Measurements from ENCODE around the gene CSF3R. TPM values are rescaled to one million over a fixed set of nuclear protein-coding genes. Genes with fewer than 3 reads are reported as not detected.
"Not testable (repeated sequence)": the region's sequence is repeated elsewhere in the genome, so short reads cannot be mapped to it uniquely, and the experiment has no call there.

CSF3R gene
- total RNA-seq, 3 donors from 2014 or later (not counting 1 experiment from before 2014, with no cell fraction given) = 5.7 to 74.9 (median 11.7) TPM

DNA sequence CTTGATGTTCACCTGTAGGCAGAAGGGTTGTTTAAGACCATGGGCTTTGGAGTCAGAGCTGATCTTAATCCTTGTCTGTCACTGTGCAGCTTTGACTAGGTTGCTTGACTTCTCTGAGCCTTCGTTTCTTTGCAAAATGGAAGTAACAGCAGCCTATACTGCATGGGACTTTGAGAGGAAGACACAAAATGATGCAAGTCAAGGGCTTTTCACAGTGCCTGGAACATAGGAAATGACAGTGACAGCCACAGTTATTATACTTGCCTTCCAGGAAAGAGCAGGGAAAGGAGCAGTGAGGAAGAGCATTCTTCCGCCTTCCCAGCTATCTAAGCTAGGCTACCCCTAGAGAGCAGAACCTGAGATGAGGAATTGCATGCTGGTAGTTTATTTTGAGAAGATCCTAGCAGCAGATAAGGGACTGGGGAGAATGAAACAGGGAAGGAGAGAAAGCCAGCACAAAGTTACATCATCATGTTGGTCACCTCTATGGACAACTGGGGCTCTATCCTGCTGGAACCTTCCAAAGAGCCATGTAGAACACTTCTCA lies 3.1 kb downstream of the CSF3R start:
- Mint-ChIP-seq H3K4me1 (peaks cover 7 to 10% of the 10 kb centered on the region in 2 donors), H3K36me3 (no peaks in the 10 kb centered on the region), H3K4me3 (no peak overlapping the region), H3K27me3 (ENCODE audit: low read depth in 2 of 2) (peaks cover 8 to 19% of the 10 kb centered on the region in 2 donors), H3K27ac (no peak overlapping the region), H3K9me3 (no peaks in the 10 kb centered on the region)
- Histone ChIP-seq H3K4me1 (ENCODE audit: control insufficient read depth, insufficient read depth, low read length) (peaks cover 15% of the 10 kb centered on the region), H3K36me3 (ENCODE audit: control insufficient read depth, insufficient read depth, low read length) (no peaks in the 10 kb centered on the region), H3K27me3 (ENCODE audit: control insufficient read depth, insufficient read depth, low read length) (no peaks in the 10 kb centered on the region), H3K9me3 (ENCODE audit: control insufficient read depth, insufficient read depth, low read length) (no peaks in the 10 kb centered on the region), H3K27ac (ENCODE audit: low read length) (no peak overlapping the region), H3K4me3 (ENCODE audit: low read length) (no peak overlapping the region)
- ATAC-seq = no peak
- DNase-seq = no peak
- intact Hi-C loops (cut with micrococcal nuclease) = no loop called here
- TF ChIP-seq, protein P1, sequence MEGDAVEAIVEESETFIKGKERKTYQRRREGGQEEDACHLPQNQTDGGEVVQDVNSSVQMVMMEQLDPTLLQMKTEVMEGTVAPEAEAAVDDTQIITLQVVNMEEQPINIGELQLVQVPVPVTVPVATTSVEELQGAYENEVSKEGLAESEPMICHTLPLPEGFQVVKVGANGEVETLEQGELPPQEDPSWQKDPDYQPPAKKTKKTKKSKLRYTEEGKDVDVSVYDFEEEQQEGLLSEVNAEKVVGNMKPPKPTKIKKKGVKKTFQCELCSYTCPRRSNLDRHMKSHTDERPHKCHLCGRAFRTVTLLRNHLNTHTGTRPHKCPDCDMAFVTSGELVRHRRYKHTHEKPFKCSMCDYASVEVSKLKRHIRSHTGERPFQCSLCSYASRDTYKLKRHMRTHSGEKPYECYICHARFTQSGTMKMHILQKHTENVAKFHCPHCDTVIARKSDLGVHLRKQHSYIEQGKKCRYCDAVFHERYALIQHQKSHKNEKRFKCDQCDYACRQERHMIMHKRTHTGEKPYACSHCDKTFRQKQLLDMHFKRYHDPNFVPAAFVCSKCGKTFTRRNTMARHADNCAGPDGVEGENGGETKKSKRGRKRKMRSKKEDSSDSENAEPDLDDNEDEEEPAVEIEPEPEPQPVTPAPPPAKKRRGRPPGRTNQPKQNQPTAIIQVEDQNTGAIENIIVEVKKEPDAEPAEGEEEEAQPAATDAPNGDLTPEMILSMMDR (IDR thresholded peaks at IDR 0.05) = no peak
- WGBS (ENCODE audit: insufficient coverage) = 94% methylated on average over 2 of the region's 2 CpGs

DNA sequence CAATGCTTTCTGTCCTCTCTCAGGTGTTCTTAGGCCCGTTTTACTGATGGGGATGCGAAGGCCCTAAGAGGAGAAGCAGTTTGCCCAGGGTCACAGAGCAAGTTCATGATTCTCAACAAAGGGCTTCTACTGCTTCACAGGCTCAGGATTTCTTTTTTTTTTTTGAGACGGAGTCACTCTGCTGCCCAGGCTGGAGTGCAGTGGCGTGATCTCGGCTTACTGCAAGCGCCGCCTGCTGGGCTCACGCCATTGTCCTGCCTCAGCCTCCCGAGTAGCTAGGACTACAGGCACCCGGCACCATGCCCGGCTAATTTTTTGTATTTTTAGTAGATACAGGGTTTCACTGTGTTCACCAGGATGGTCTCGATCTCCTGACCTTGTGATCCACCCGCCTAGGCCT lies 5.1 kb downstream of the CSF3R start:
- H3K27me3 ChIP-seq (ENCODE audit: control insufficient read depth, insufficient read depth, low read length); H3K4me3 Mint-ChIP-seq; intact Hi-C loops (cut with micrococcal nuclease): not testable (repeated sequence)

DNA sequence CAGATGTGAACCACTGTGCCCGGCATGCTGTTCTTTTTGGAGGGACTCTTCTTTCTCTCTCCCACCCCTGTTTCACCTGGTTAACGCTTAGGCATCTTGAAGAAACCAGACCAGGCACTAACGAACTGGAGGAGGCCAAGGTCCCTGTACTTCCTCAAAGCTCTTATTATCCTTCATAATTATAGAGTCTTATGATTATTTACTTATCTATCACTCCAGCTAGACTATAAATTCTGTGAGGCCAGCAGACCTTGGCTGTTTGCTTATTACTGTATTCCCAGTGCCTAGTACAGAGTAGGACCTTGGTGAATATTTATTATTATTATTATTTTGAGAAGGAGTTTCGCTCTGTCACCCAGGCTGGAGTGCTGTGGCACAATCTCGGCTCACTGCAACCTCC lies 5.8 kb downstream of the CSF3R start:
- no peaks in the 10 kb centered on the region for H3K36me3 ChIP-seq (ENCODE audit: control insufficient read depth, insufficient read depth, low read length)
- peaks cover 4 to 14% of the 10 kb centered on the region in 2 donors for H3K27me3 Mint-ChIP-seq (ENCODE audit: low read depth in 2 of 2)
- no peak overlapping the region for H3K27ac ChIP-seq (ENCODE audit: low read length)
- no peaks in the 10 kb centered on the region for H3K36me3 Mint-ChIP-seq
- no peaks in the 10 kb centered on the region for H3K9me3 ChIP-seq (ENCODE audit: control insufficient read depth, insufficient read depth, low read length)
- H3K9me3 Mint-ChIP-seq = no peaks in the 10 kb centered on the region
- no peak for ATAC-seq
- H3K4me3 ChIP-seq (ENCODE audit: low read length) = no peak overlapping the region
- peaks cover 3 to 4% of the 10 kb centered on the region in 2 donors for H3K4me1 Mint-ChIP-seq
- DNase-seq = no peak
- no peaks in the 10 kb centered on the region for H3K27me3 ChIP-seq (ENCODE audit: control insufficient read depth, insufficient read depth, low read length)
- no peak overlapping the region for H3K27ac Mint-ChIP-seq
- TF ChIP-seq, protein P1 (IDR thresholded peaks at IDR 0.05) = no peak
- H3K4me3 Mint-ChIP-seq = no peak overlapping the region
- intact Hi-C loops (cut with micrococcal nuclease) = no loop called here
- peaks cover 6% of the 10 kb centered on the region for H3K4me1 ChIP-seq (ENCODE audit: control insufficient read depth, insufficient read depth, low read length)
- WGBS (ENCODE audit: insufficient coverage) = 97% methylated on average over 4 of the region's 5 CpGs

More for the DNA sequence above, 5.1 kb downstream of the CSF3R start:
- H3K4me3 ChIP-seq (ENCODE audit: low read length); H3K9me3 ChIP-seq (ENCODE audit: control insufficient read depth, insufficient read depth, low read length); ATAC-seq; H3K27ac ChIP-seq (ENCODE audit: low read length); H3K9me3 Mint-ChIP-seq; H3K36me3 Mint-ChIP-seq; H3K4me1 Mint-ChIP-seq; DNase-seq; H3K36me3 ChIP-seq (ENCODE audit: control insufficient read depth, insufficient read depth, low read length); H3K27ac Mint-ChIP-seq: not testable (repeated sequence)
- H3K27me3 Mint-ChIP-seq (ENCODE audit: low read depth in 2 of 2) = peaks cover 8 to 19% of the 10 kb centered on the region in 2 donors
- peaks cover 11% of the 10 kb centered on the region for H3K4me1 ChIP-seq (ENCODE audit: control insufficient read depth, insufficient read depth, low read length)
- WGBS (ENCODE audit: insufficient coverage) = 94% methylated on average over 13 of the region's 13 CpGs

DNA sequence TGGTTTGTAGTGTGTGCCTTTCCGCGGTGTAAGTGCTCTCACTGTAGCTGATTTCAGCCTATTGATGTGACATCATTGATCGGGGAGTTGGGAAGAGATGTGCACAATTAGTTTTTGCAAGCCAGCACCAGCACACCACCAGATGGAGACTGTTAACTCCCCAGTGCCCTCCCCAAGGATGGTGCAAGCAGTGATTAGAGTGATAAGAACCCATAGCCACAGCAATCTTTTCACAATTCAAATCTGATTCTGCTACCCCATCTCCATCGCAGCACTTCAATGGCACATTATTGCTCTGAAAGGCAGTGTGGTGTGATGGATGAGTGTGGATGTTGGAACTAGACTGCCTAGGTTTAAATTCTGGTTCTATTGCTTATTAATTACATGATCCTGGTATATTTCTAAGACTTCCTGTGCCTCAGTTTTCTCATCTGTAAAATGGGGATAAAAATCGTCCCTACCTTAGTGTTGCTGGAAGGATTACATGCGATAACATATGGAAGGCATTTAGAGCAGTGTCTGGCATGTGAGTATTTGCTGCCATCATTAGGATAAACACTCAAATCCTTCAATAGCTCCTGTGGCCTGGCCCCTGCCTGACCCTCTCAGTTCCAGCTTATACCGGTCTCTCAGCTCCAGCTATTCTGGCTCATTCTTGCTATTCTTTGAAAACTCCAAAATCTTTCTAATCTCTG lies 6.7 kb downstream of the CSF3R start:
- no peak overlapping the region for H3K27ac Mint-ChIP-seq
- Histone ChIP-seq H3K9me3 (ENCODE audit: control insufficient read depth, insufficient read depth, low read length) (no peaks in the 10 kb centered on the region), H3K4me1 (ENCODE audit: control insufficient read depth, insufficient read depth, low read length) (no peaks in the 10 kb centered on the region), H3K36me3 (ENCODE audit: control insufficient read depth, insufficient read depth, low read length) (no peaks in the 10 kb centered on the region), H3K4me3 (ENCODE audit: low read length) (no peak overlapping the region), H3K27me3 (ENCODE audit: control insufficient read depth, insufficient read depth, low read length) (no peaks in the 10 kb centered on the region), H3K27ac (ENCODE audit: low read length) (no peak overlapping the region)
- intact Hi-C loops (cut with micrococcal nuclease) = no loop called here
- peaks cover 0 to 11% of the 10 kb centered on the region in 2 donors for H3K27me3 Mint-ChIP-seq (ENCODE audit: low read depth in 2 of 2)
- H3K4me1 Mint-ChIP-seq = no peaks in the 10 kb centered on the region
- no peaks in the 10 kb centered on the region for H3K9me3 Mint-ChIP-seq
- no peak for ATAC-seq
- DNase-seq = no peak
- 97% methylated on average over 6 of the region's 7 CpGs for WGBS (ENCODE audit: insufficient coverage)
- TF ChIP-seq, protein P1 (IDR thresholded peaks at IDR 0.05) = no peak
- H3K36me3 Mint-ChIP-seq = no peaks in the 10 kb centered on the region
- no peak overlapping the region for H3K4me3 Mint-ChIP-seq
